GM19328 (cell line): ENCODE measurements around the gene TBC1D8.
A peak's percentile ranks its signal among the peaks of the same experiment; 100 is the strongest.

Experiments used
- ATAC-seq: cut with Tn5 transposase; IDR thresholded peaks from one replicate; pipeline ENCODE4 v1.9.1; 2021; ENCODE audit warnings: mild to moderate bottlenecking, moderate library complexity; ENCODE audit not compliant: unreplicated experiment

TBC1D8 gene

DNA sequence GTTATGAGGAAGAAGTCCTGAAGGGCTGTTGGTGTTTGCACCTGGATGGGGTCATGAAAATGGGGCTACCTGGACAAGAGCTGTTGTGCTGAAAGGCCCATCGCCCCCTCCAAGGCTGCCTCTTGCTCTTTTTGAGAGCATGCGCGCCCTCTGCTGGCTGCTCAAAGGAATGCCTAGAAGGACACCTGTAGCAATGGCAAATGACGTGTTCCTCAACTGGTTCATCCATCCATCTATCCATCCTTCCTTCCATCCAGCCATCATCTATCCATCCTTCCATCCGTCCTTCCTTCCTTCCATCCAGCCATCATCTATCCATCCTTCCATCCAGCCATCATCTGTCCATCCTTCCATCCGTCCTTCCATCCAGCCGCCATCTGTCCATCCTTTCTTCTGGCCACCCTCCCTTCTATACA, 166.3 kb downstream of the TBC1D8 start:
- no peak for ATAC-seq

DNA sequence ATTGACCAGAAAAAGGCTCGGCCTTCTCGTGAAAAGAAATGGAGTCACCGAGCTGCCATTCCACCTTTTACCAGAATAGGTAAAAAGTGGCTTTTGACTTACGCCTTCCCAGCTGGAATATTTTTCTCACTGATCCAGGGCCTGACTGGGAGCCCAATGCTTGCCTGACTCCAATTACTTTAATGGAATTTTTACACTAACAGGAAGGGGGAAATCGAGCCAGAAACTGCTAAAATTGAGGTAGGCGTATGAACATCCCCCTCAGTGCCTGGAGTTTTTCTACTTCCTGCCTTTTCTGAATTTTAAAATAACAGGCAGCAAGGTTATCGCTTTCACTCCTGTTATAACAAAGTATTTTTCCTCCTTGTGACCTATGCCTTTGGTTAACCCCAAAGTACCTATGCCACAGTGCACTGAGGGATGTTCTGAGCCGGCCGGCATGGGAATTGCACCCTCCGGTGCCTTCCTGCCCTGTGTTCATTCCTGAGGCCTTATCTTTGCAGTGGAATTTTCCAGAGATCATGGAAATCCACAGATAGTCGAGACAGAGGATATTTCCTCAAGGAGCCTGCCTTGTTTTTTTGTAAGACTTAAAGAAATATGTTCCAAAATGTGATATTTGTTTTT, 167.4 kb downstream of the TBC1D8 start:
- no peak for ATAC-seq

DNA sequence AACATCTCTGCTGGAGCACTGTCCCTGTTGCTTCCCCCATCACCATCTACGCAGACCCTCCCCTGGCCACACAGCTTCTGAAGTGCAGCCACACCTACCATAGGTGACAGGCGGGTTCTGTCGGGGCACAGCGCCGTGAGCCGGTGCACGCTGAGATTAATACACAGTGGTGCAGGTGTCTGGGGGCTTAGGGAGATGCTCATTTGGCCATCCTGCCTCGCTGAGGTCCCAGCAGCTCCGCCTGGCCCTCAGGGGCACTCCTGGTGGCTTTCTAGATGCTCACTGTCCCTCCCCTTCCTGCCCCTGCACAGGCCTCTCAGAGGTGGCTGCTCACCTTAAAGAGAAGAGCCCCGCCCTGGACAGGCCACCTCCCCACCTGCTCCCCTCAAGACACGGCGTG, 168.0 kb downstream of the TBC1D8 start:
- ATAC-seq: no peak

DNA sequence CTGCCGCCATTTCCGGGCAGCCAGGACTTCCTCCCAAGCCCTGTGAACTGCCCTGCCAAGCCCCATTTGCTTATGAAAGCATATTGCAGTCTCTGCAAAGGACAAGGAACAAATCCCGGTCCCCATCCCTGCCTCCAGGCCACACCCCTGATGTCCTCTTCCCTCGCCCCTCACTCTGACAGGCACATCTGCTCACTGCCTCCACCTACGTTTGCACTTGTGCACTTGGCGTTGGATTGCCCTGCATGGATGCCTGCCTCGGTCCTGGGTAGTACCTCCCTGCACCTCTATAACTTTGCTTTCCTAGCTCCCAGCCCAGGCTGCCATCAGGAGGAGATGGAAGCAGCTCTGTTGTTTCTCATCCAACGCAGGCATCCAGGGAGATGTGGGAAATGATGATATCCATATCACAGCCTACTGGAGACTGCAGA, 168.7 kb downstream of the TBC1D8 start:
- ATAC-seq: no peak

DNA sequence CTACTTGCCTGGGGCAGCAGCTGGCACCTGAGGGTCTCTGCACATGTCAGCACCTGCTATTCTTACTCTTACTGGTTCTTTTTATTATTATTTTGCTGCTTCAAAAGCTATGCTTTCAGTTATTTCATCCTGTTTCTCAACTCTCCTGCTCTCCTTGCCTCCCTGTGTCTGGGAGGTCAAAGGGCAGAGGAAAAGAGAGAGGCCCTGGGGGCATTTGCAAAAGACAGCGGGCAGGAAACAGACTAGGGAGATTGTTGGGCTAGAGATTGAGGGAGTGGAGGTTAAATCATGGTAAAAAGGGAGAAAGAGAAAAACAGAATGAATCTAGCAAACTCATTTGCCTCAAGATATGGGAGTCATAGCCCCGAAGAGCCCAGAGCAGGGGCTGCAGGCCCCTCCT, 170.2 kb downstream of the TBC1D8 start:
- ATAC-seq: no peak

DNA sequence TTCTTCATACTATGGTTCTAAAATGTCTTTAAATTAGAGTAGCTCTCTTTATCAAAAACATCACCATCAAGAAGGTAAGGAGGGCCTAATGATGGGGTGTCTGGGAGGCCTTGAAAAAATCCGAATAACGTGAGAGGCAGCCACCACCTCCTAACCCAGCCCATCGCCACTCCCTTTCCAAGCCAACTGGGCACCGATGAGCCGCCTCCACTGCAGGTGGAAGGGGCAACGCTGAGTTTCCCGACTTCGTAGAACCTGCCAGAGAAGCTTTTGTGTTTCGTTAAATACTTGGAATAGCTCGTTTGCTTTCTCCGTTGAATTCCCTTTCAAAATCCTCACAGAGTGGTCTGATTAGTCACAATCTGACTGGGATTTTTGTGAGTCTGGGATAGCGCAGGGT, 171.1 kb downstream of the TBC1D8 start:
- no peak for ATAC-seq

DNA sequence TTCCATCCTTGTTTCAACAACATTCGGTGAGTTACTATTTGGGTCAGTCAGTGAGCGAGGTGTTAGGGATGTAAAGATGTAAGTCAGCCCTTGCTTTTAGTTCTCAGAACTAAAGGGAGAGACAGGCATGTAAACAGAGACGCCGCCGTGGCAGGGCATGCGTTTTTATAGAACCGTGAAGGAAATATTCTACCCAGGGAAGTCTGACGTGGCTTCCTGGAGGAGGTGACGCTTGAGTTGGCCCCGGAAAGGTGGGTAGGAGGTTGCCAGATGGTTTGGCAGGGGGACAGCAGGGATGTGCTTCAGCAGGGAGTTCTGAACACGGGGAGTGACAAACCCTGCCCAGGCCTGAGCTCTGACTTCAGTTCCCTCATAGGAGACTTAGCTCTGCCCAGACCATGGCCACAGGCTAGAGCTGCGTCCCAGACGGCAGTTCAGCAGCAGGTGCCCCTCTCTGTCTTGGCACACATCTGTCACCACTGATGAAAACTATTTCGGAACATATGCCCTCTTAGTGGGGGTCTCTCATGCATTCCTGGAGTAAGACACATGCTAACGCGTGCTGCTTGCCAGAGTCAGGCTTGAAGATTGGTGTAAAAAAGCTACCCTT, 172.5 kb downstream of the TBC1D8 start:
- no peak for ATAC-seq

DNA sequence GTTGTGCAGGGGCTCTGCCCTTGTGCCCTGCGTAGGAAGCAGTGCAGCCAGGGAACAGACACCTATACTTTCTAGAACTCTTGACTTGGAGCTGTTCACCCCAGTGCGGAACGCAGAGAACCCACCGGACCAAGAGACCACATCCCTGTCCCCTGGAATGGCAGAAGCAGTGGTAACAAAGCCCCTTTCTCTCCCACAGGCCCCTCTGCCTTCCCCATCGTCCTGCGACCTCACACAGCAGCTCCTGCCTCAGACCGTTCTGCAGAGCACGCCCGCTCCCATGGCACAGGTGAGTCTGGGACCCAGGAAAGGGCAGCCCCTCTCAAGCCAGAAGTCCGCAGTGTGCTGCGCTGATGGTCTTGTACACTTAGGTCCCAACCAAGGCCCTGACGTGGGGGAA, 173.7 kb downstream of the TBC1D8 start:
- no peak for ATAC-seq

DNA sequence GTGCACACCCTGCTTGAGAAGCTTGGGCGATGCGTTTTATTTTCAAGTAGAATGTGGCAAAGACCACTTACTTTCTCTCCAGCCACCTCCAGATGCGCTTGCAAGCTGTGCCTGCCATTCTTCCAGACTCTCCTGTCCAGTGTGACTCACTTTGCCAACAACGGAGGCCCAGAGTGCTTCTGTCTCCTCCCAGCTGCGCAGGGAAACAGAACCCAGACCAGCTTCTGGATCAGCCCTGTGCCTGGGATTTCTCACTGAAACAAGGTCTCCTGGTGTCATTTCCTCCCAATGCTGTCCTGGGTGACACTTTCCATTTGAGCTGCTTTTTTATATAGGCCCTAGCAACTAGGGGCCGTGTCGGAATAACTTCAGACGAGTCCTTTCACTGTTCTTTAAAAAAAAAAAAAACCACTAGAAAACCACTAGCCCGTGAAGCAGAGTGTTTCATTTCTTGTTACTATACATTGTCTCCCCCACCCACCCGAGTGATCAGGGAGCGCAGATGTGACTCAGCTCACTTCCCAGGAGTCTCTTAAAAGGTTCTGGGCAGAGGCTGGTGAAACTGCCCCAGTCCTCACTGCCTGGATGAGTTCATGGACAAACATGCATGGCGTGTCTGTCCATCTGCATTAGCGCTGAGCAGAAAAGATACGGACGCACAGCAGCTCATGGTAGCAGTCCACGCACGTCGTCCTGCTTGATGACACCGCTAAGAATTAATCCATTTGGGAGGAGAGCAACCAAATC, 174.4 kb downstream of the TBC1D8 start:
- ATAC-seq: peak; percentile 77

DNA sequence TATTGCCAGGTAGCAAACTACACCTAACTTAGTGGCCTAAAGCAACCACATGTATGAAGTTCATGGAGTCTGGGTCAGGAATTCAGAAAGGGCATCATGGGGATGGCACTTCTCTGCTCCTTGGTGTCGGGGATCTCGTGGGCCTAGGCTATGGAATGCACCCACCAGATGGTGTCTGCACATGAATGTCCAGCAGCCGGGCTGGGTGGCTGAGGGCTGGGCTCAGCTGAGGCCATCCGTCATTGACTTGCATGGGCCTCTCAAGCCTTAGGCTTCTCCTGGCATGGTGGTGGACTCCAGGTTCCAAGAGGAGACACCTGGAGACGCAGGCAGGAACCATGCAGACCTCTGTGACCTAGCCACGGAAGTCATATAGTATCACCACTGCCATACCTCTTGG, 175.1 kb downstream of the TBC1D8 start:
- no peak for ATAC-seq

DNA sequence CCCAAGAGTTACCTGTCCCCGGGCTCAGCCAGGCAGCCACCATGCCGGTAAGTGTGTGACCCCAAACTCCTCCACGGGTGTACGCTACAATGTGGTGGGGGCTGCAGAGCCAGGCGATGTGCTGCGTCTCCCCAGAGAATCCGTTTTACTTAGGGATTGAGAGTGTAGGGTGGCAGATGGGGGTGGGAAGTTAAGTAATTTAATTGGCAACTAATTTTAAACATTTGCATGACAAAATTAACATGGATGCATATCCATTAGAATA, 175.7 kb downstream of the TBC1D8 start:
- ATAC-seq: no peak

DNA sequence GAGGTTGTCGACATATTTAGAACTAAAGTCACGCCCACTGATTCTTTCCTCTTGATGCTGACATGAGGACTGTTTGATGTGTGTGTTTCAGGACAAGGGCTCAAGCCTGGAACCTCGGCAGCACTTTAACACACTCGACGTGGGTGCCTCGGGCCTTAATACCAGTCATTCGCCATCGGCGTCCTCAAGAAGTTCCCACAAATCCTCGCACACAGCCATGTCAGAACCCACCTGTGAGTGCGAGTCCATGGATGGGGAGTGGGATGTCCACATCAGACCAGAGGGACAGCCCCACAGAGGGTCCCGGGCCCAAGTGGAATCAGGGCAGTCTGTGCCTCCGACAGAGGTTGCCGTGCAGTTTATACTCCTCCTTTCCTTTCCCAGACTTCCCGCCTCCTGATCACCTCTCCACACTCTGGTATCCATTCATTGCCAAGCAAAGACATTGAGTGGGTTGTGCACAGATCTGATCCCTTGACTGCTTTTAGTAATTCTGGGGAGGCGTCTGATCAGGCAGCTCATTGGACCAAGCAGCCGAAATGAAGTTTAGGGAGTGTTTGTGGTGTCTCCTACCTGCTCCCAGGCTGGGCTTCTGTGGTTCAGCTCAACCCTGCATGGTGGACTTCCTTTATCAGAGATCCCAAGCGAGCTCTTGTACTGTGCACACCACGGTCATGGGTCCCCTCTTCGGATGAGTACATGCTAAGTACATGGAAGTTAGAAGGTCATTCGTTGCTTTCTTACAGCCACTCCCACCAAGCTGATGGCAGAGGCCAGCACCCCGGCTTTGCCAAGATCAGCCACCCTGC, 176.3 kb downstream of the TBC1D8 start:
- no peak for ATAC-seq

DNA sequence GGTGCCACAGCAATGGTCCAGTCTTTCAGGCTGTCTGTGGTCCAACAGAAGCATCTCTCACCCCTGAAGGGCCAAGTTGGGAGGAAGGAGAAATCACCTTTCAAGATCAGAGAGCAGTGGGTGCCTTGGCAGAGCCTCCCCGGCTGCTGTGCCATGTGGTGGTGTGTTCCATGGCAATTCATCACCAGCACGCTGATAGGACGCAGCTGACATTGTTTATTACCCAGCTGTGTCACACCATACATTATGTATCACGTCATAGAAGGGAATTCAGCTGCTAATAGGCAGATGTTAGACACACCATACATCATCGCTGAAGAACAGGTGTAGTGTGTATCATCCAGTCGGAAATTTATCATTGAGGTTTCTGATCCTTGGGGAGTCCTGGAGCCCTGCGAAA, 178.7 kb downstream of the TBC1D8 start:
- ATAC-seq: no peak

DNA sequence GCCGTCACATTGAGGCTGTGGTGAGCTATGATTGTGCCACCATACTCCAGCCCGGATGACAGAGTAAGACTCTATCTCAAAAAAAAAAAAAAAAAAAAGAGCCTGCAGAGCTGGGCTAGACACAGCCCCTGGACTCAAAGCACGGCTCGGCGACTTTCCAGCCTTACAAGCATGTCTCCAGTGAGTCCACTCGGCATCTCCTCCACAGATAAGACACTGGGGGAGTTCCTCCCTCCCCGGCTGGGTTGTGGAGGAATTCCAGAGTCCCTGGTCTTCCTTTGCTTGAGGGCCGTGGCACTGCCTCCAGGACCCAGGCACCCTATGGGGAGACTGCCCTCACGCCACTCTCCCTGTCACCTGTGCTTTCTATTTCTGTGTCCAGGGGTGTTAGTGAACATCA, 180.0 kb downstream of the TBC1D8 start:
- ATAC-seq: no peak

DNA sequence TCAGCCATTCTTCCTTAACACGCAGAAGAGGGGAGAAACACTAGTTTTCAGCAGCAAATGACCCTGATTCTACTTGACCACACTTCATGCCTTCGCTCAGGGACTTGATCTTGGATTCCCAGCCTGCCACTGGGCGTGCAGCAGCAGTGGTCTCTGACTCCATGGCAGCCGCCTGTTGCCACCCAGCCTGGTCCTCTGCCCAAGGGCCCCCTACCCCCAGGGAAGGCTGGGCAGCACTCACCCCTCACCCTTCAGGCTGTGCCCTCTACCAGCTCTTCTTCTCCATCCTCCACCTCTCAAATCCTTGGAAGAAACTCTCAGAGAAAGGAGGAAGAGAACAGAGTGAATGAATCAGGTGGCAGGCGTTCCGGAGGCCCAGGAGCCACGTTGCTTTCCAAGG, 181.2 kb downstream of the TBC1D8 start:
- ATAC-seq: no peak

DNA sequence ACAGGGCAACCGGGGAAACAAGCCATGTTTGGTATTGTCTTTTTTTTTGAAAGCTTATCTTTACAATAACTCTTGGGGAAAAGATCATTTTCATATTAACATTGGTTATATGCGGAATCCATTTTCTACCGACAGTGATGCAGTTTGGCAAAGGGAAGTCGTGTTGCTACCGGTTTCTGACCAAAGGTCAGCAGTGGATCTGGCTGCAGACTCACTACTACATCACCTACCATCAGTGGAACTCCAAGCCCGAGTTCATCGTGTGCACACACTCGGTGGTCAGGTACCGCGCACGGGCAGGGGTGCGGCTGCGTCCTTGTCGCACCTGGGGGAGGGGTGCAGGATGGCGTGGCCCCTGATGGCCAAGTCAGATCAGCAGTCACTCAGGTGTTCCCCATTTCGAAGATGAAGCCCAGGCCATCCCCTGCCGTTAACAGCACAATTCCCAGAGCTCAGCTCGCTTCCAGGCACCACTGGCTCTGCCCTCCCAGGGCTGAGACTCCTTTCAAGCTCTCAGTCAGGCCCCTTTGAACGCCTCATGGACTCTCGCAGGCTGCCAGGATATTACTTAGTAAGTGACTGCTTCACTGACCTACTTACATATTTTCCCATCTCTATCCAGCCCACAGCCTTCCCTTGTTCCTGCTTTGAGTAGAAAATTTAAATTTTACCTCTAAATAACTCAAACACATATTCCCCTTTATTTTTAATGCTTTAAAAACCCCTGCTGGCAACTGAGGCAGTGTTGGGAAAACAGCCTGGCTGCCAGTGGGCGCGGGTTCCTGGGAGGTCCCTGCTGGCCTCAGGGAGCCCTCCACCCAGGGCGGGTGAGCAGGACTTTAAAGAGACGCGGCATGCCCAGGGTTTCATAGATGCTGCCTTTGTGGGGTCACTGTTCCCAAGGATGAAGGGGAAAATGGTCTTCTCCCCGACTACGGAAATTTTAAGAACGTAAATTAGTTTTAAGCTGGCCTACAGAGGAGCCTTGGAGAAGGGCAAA, 182.7 kb downstream of the TBC1D8 start:
- ATAC-seq: no peak

DNA sequence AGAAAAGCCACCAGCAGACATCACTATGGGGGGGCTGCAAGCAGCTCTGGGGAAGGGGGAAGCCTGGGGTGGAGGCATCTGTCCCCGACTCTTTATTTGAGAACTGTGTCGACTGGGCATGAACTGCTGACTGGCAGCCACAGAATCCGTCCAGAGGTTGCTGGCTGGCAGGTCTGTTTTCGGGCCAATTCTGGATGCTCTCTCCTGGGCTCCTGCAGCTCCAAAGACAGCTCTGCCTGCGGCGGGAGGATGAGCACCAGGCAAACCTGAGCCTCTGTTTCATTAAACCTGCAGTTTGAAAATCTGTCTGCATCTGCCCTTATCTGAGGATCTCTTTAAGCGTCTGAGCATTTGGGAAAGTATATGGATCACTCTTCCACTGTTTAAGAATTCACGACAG, 183.5 kb downstream of the TBC1D8 start:
- ATAC-seq: no peak

DNA sequence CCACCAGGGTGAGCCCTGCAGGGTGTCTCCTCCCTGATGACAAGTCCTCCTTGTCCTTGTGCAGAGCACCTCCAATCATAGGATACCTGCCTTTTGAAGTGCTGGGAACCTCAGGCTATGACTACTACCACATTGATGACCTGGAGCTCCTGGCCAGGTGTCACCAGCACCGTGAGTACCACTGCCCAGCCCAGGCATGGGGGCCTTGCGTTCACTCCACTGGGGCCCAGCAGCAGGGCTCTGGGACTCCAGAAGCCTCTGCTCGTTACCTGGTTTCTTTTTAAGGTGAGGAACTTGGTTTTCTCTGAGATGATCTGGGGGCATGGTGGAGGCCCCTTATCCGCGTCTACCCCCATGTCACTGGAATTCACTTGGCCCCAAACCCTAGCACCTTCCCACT, 185.6 kb downstream of the TBC1D8 start:
- no peak for ATAC-seq

DNA sequence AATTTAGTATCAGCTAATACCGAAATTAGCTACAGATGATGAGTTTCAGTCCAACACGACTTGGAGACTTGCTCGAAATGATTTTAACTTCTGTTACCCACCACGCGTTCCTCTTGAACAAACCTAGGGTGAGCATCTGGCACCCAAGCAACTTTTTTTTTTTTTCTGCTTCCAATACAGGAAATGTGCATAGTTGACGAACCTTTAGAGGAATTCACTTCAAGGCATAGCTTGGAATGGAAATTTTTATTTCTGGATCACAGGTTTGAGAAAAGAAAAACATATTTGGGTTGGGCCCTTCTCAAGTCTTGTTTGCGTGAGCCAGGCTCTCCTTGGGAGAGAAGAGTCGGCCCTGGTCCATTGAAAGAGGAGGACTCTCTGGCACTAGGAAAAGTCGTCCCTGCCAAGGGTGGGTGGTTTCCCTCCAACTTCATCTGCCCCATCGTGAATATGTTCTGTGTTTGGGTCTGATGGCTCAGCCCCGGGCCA, 186.5 kb downstream of the TBC1D8 start:
- ATAC-seq: no peak

DNA sequence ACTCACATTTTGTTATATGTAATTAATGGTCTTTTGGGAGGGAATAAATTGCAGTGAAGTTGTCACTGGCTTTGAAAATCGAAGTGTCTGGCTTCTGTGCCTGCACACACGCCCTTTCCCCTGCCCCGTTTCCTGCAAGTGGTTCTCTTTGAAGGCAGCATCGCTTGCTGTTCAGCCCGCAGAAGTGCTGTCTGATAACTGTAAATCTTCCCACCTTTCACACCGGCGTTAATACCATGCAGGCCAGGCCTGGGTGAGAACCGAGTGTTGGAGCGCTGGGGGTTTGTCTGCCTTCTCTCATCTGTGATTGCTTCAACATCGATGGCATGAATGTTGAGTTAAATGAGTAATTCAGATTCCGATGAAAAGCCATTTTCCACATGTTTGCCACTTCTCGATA, 187.0 kb downstream of the TBC1D8 start:
- no peak for ATAC-seq

DNA sequence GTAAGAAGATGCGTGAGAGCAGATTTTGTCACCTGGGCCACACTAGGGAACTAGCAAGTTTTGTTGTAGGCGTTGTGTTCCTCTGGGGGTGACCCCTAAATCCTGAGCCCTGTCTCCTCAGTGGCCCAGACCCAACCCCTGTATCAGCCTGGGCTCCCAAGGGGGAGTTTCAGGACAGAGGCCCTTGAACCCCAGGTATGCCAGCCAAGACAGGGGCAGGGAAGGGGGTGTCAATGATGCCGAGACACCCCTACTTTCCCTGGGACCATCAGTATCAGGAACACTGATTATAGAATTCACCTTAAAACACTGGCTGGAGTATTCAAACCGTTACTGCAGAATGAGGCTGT, 188.2 kb downstream of the TBC1D8 start:
- no peak for ATAC-seq
